Ishikawa (cell line): Measurements from ENCODE around the gene BRWD1.

ENCODE experiments used
- CEBPB ChIP-seq: IDR thresholded peaks from 2 replicates; pipeline ENCODE4 v1.6.1; 2012
- CREB1 ChIP-seq: IDR thresholded peaks from 2 replicates; pipeline ENCODE4 v1.6.1; 2012; ENCODE audit warnings: low read depth
- EGR1 ChIP-seq: IDR thresholded peaks from 2 replicates; pipeline ENCODE4 v1.6.1; 2012
- EP300 ChIP-seq: IDR thresholded peaks from 2 replicates; pipeline ENCODE4 v1.6.1; 2012; ENCODE audit warnings: borderline replicate concordance
- FOXM1 ChIP-seq: IDR thresholded peaks from 2 replicates; pipeline ENCODE4 v1.6.1; 2012; ENCODE audit warnings: low read depth, borderline replicate concordance
- MAX ChIP-seq: IDR thresholded peaks from 2 replicates; pipeline ENCODE4 v1.6.1; 2012
- NFIC ChIP-seq: IDR thresholded peaks from 2 replicates; pipeline ENCODE4 v1.6.1; 2012
- RAD21 ChIP-seq: IDR thresholded peaks from 2 replicates; pipeline ENCODE4 v1.6.1; 2012; ENCODE audit warnings: low read depth
- TAF1 ChIP-seq: IDR thresholded peaks from 2 replicates; pipeline ENCODE4 v1.6.1; 2012; ENCODE audit warnings: low read depth, mild to moderate bottlenecking
- TCF12 ChIP-seq: IDR thresholded peaks from 2 replicates; pipeline ENCODE4 v1.6.1; 2012; ENCODE audit warnings: low read depth
- TEAD4 ChIP-seq: IDR thresholded peaks from 2 replicates; pipeline ENCODE4 v1.6.1; 2012
- USF1 ChIP-seq: IDR thresholded peaks from 2 replicates; pipeline ENCODE4 v1.6.1; 2012
- YY1 ChIP-seq: IDR thresholded peaks from 2 replicates; pipeline ENCODE4 v1.6.1; 2012; ENCODE audit warnings: low read depth
- ZBTB7A ChIP-seq: IDR thresholded peaks from 2 replicates; pipeline ENCODE4 v1.6.1; 2012; ENCODE audit warnings: low read depth
- TF ChIP-seq, protein P1 (sequence below): IDR thresholded peaks from 2 replicates; pipeline ENCODE4 v1.6.1; 2012; ENCODE audit warnings: low read depth, mild to moderate bottlenecking

Gene BRWD1

GRCh38 chr21:39313571-39314142, at the start of gene BRWD1:
Gene BRWD1 (minus strand): TSS chr21:39313632. CDS start chr21:39313491, 141 bp downstream.
- TF ChIP-seq EGR1 (peak; percentile 40), FOXM1 (peak; percentile 31; the same call in 1 of the 2 replicates), CEBPB (no peak), EP300 (peak; percentile 64), YY1 (peak; percentile 86), USF1 (peak; percentile 69), CREB1 (no peak), TCF12 (peak; percentile 83), ZBTB7A (peak; percentile 94; the same call in 1 of the 2 replicates), TEAD4 (0 out of 2 replicates have a peak, but pooled peaks have one; percentile 22), RAD21 (no peak), MAX (peak; percentile 97), TAF1 (peak; percentile 90), NFIC (peak; percentile 62)
- TF ChIP-seq, protein P1, sequence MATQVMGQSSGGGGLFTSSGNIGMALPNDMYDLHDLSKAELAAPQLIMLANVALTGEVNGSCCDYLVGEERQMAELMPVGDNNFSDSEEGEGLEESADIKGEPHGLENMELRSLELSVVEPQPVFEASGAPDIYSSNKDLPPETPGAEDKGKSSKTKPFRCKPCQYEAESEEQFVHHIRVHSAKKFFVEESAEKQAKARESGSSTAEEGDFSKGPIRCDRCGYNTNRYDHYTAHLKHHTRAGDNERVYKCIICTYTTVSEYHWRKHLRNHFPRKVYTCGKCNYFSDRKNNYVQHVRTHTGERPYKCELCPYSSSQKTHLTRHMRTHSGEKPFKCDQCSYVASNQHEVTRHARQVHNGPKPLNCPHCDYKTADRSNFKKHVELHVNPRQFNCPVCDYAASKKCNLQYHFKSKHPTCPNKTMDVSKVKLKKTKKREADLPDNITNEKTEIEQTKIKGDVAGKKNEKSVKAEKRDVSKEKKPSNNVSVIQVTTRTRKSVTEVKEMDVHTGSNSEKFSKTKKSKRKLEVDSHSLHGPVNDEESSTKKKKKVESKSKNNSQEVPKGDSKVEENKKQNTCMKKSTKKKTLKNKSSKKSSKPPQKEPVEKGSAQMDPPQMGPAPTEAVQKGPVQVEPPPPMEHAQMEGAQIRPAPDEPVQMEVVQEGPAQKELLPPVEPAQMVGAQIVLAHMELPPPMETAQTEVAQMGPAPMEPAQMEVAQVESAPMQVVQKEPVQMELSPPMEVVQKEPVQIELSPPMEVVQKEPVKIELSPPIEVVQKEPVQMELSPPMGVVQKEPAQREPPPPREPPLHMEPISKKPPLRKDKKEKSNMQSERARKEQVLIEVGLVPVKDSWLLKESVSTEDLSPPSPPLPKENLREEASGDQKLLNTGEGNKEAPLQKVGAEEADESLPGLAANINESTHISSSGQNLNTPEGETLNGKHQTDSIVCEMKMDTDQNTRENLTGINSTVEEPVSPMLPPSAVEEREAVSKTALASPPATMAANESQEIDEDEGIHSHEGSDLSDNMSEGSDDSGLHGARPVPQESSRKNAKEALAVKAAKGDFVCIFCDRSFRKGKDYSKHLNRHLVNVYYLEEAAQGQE: no peak

DNA sequence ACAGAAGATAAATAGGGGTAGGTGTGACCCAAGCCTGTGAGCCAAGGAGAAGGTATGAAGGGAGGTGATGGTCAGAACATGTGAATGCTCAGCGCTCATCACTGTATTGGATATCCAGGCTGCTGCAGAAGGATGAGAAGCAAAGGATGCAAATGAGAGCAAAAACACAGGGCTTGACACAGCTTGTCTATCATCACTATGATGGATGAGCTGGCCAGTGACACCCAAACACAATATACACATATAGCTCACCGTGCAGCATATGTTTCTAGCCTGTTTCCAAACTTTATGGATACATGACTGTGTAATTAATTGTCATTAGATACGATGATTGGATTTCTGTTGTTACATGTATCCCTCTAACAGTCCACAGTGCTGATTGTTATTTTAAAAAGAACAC, 49.3 kb upstream of the BRWD1 start:
- TF ChIP-seq EGR1 (no peak), RAD21 (no peak), FOXM1 (no peak), USF1 (no peak), YY1 (no peak), TCF12 (no peak), TEAD4 (no peak), ZBTB7A (no peak), EP300 (no peak), NFIC (no peak), CEBPB (no peak), TAF1 (no peak), CREB1 (no peak), MAX (no peak)
- TF ChIP-seq, protein P1: no peak

DNA sequence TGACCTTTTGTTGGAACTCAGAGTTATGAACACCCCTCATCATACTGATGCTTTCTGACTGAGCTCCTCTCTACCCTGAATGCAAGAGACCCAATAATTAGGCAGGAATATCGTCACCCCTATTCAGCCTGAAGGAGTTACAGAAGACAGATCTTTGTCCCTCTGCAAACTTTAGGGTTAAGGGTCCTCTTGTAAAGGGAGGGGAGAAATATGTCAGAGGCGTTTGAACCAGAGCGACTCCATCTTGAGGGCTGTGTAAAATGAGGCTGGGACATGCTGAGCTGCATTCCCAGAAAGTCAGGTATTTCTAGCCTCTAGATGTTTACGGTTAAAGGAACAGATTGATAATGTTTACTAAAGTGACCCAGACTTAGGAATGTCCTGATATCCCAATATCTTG, 46.0 kb upstream of the BRWD1 start:
- no peak for TF ChIP-seq TCF12
- TF ChIP-seq EGR1: no peak
- TF ChIP-seq TEAD4: no peak
- no peak for TF ChIP-seq CEBPB
- no peak for TF ChIP-seq YY1
- TF ChIP-seq CREB1: no peak
- no peak for TF ChIP-seq MAX
- TF ChIP-seq FOXM1: no peak
- no peak for TF ChIP-seq EP300
- TF ChIP-seq TAF1: no peak
- TF ChIP-seq USF1: no peak

DNA sequence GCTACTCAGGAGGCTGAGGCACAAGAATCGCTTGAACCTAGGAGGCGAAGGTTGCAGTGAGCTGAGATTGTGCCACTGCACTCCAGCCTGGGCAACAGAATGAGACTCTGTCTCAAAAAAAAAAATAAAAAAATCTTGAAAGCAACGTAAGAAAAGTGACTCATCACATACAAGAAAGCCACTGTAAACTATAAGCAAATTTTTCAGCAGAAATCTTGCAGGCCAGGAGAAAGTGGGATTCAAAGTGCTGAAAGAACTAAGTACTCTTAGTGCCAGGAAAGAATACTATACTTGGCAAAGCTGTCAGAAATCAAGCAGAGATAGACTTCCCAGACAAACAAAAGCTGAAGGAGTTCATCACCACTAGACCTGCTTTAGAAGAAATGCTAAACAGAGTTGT, 39.9 kb upstream of the BRWD1 start:
- TF ChIP-seq ZBTB7A (no peak), EGR1 (no peak), CREB1 (no peak), YY1 (no peak), FOXM1 (no peak)
- TF ChIP-seq, protein P1: no peak
